HepG2 (cell line): ENCODE results near the gene LRRC8C. TPM values are rescaled to one million over a fixed set of nuclear protein-coding genes. Genes with fewer than 3 reads are reported as not detected.

Experiments used
- ATAC-seq: fragments of 200-7000 bp; cut with Tn5 transposase; 3 replicates; pipeline ENCODE4 v1.9.1; 2020; ENCODE audit warnings: mild to moderate bottlenecking, moderate library complexity
- BruUV-seq: library from RNA; stranded (reverse); fragments of 400-500 nt; replicated peaks from 2 replicates; lab custom pipeline; 2021; lab: Mats Ljungman, UMichigan
- CTCF ChIA-PET: fragments of 300-600 bp; formaldehyde crosslinking; extraction: SDS; loops from one replicate; lab custom pipeline; 2021; ENCODE audit warnings: low total read pairs, inconsistent platforms, low intra/inter-chr PET ratio; lab: Yijun Ruan, JAX
- POLR2A ChIA-PET: fragments of 350-600 bp; sonication (Branson Sonifier 250); formaldehyde crosslinking; loops from one replicate; lab custom pipeline; 2020; ENCODE audit warnings: antibody characterized with exemption, inconsistent platforms; lab: Yijun Ruan, JAX
- DNase-seq: peaks from one replicate; pipeline ENCODE4 v3.0.0-alpha.2; 2015; ENCODE audit warnings: low spot score
- FAIRE-seq: peaks from 3 replicates; lab custom pipeline; 2011; peaks lifted over from hg19 to GRCh38; lab: Jason Lieb, UNC
- H2AFZ ChIP-seq: one replicate; pipeline ENCODE4 v1.6.1; 2011; ENCODE audit warnings: low read length, inconsistent platforms
- H3K27ac ChIP-seq: fragments of 300-600 bp; 3 replicates; pipeline ENCODE4 v1.8.0; 2011; ENCODE audit warnings: mixed run types, mild to moderate bottlenecking, mixed read lengths, low read length, inconsistent platforms; ENCODE audit not compliant: insufficient read depth; ENCODE audit errors: extremely low read length
- H3K27me3 ChIP-seq, 2 experiments: fragments of 200-600 bp in 1 of 2; 2 replicates in 1 of 2; 3 replicates in 1 of 2; pipeline versions ENCODE4 v1.6.0 to v1.8.0; 2011; ENCODE audit warnings: low read length in 2 of 2, mild to moderate bottlenecking in 2 of 2, moderate library complexity in 2 of 2, inconsistent platforms in 1 of 2; ENCODE audit not compliant: insufficient read depth in 2 of 2, control insufficient read depth in 1 of 2
- H3K36me3 ChIP-seq, 2 experiments: fragments of 200-600 bp in 1 of 2; replicated peaks in 1 of 2; 2 replicates in 1 of 2; 3 replicates in 1 of 2; pipeline versions ENCODE4 v1.5.1 to v1.8.0; 2011; ENCODE audit warnings: low read length in 2 of 2, inconsistent platforms in 1 of 2; ENCODE audit not compliant: insufficient read depth in 2 of 2, control insufficient read depth in 1 of 2
- H3K4me1 ChIP-seq: 2 replicates; pipeline ENCODE4 v1.5.1; 2012; ENCODE audit warnings: low read length, inconsistent platforms; ENCODE audit not compliant: insufficient read depth
- H3K4me2 ChIP-seq: 2 replicates; pipeline ENCODE4 v1.6.0; 2011; ENCODE audit warnings: low read depth, low read length, inconsistent platforms
- H3K4me3 ChIP-seq, 3 experiments: fragments of 200-600 bp in 1 of 3; sonication (generic), shearing (Covaris generic) in 1 of 3; replicated peaks in 1 of 3; 2 replicates each; pipeline ENCODE4 v1.5.1; 2011 to 2016; ENCODE audit warnings: low read length in 3 of 3, inconsistent platforms in 2 of 3, low read depth in 2 of 3, mild to moderate bottlenecking in 2 of 3, control low read depth in 1 of 3, mixed read lengths in 1 of 3; ENCODE audit not compliant: insufficient read depth in 1 of 3
- H3K79me2 ChIP-seq: one replicate; pipeline ENCODE4 v1.6.1; 2011; ENCODE audit warnings: low read length, inconsistent platforms; ENCODE audit not compliant: insufficient read depth
- H3K9ac ChIP-seq: 2 replicates; pipeline ENCODE4 v1.6.0; 2011; ENCODE audit warnings: mild to moderate bottlenecking, low read depth, low read length, inconsistent platforms; ENCODE audit not compliant: insufficient read depth
- H3K9me3 ChIP-seq: 2 replicates; pipeline ENCODE4 v1.5.1; 2012; ENCODE audit warnings: mild to moderate bottlenecking, low read length
- H4K20me1 ChIP-seq: 2 replicates; pipeline ENCODE4 v1.6.0; 2011; ENCODE audit warnings: inconsistent platforms, mild to moderate bottlenecking, low read length, moderate library complexity; ENCODE audit not compliant: insufficient read depth
- KDM2A ChIP-seq: sonication (generic); formaldehyde crosslinking; IDR thresholded peaks from 2 replicates; pipeline ENCODE4 v1.4.0; 2020; ENCODE audit warnings: low read depth, missing genetic modification reagents, borderline replicate concordance
- MAFK ChIP-seq, 2 experiments: IDR thresholded peaks in 1 of 2; conservative IDR thresholded peaks in 1 of 2; 2 replicates each; pipeline ENCODE4 v1.6.1; 2011; ENCODE audit warnings: improper control_type of control experiment in 2 of 2, low read length in 2 of 2
- MYNN ChIP-seq: sonication (generic); formaldehyde crosslinking; IDR thresholded peaks from 2 replicates; pipeline ENCODE4 v1.4.0; 2020; ENCODE audit warnings: mild to moderate bottlenecking, low read depth, missing genetic modification reagents
- SPEN ChIP-seq: sonication (generic); formaldehyde crosslinking; IDR thresholded peaks from 2 replicates; pipeline ENCODE4 v1.5.1; 2020; ENCODE audit warnings: low read depth, mild to moderate bottlenecking, missing genetic modification reagents
- ZNF329 ChIP-seq: sonication (generic); formaldehyde crosslinking; IDR thresholded peaks from 2 replicates; pipeline ENCODE4 v1.9.0; 2021; ENCODE audit warnings: low read depth, mild to moderate bottlenecking, missing genetic modification reagents
- ZNF672 ChIP-seq: sonication (generic); formaldehyde crosslinking; IDR thresholded peaks from 2 replicates; pipeline ENCODE4 v1.8.1; 2022; ENCODE audit warnings: missing genetic modification reagents
- ZNF724P ChIP-seq: sonication (generic); formaldehyde crosslinking; IDR thresholded peaks from 2 replicates; pipeline ENCODE4 v1.8.0; 2022; ENCODE audit warnings: missing genetic modification reagents, borderline replicate concordance
- ZNF746 ChIP-seq: sonication (generic); formaldehyde crosslinking; IDR thresholded peaks from 2 replicates; pipeline ENCODE4 v1.8.0; 2022; ENCODE audit warnings: mild to moderate bottlenecking, missing genetic modification reagents
- ZNF761 ChIP-seq: sonication (generic); formaldehyde crosslinking; conservative IDR thresholded peaks from 2 replicates; pipeline ENCODE4 v1.4.0; 2020; ENCODE audit warnings: mild to moderate bottlenecking, missing genetic modification reagents
- whole genome bisulfite sequencing: methylation state at CpG from one replicate; pipeline ENCODE4 v1.1.6; 2017; ENCODE audit warnings: low lambda C conversion rate; 5-methylcytosine and 5-hydroxymethylcytosine counted together
- in situ Hi-C: cut with HindIII; loops from 2 replicates; pipeline ENCODE4 v1.10.0; 2017; ENCODE audit warnings: low pct_unique_long_range_greater_than_20kb; ENCODE audit not compliant: extremely low pct_ligation_motif_present
- intact Hi-C: fragments of 100-400 bp; cut with micrococcal nuclease; formaldehyde crosslinking; loops from one replicate; pipeline ENCODE4 v1.10.0; 2022; ENCODE audit not compliant: unreplicated experiment
- polyA plus RNA-seq, 8 experiments: library from polyadenylated mRNA; depleted of rRNA in 3 of 8; stranded (reverse) in 7 of 8; unstranded in 1 of 8; fragments of >200 nt; fragmentation: Illumina TruSeq in 4 of 8; extraction: Trizol in 4 of 8; gene quantifications; 2 replicates each; pipeline versions ENCODE4 v1.2.1 to v1.2.3, GENCODE V29; 2011 to 2016; ENCODE audit warnings: low read depth in 4 of 8, missing spikeins in 1 of 8, mixed read lengths in 1 of 8; ENCODE audit not compliant: insufficient read depth in 1 of 8
- total RNA-seq, 5 experiments: library from RNA; depleted of rRNA; stranded (reverse); fragments of >200 nt; fragmentation: Illumina TruSeq; extraction: Trizol; gene quantifications; 2 replicates each; pipeline ENCODE4 v1.2.3, GENCODE V29; 2016; ENCODE audit warnings: low read depth in 1 of 5
- TF ChIP-seq, protein P1 (sequence below): sonication (generic); formaldehyde crosslinking; IDR thresholded peaks from 2 replicates; pipeline ENCODE4 v1.5.1; 2020; ENCODE audit warnings: mild to moderate bottlenecking, missing genetic modification reagents, borderline replicate concordance
- TF ChIP-seq, protein P2 (sequence below): sonication (generic); formaldehyde crosslinking; IDR thresholded peaks from 2 replicates; pipeline ENCODE4 v1.4.0; 2020; ENCODE audit warnings: missing genetic modification reagents
- TF ChIP-seq, protein P3 (sequence below): sonication (generic); formaldehyde crosslinking; IDR thresholded peaks from 2 replicates; pipeline ENCODE4 v1.5.0; 2020; ENCODE audit warnings: missing genetic modification reagents, mild to moderate bottlenecking, borderline replicate concordance
- TF ChIP-seq, protein P4 (sequence below): sonication (generic); formaldehyde crosslinking; IDR thresholded peaks from 2 replicates; pipeline ENCODE4 v1.4.0; 2020; ENCODE audit warnings: missing genetic modification reagents, low read depth, mild to moderate bottlenecking, borderline replicate concordance
- TF ChIP-seq, protein P5 (sequence below): sonication (generic); formaldehyde crosslinking; IDR thresholded peaks from 2 replicates; pipeline ENCODE4 v1.9.0; 2021; ENCODE audit warnings: missing genetic modification reagents, mild to moderate bottlenecking, borderline replicate concordance

LRRC8C gene
- total and polyA plus RNA-seq, 2 of the 13 experiments (the other 11 are each of a cell fraction or from before 2014, with no cell fraction given) = 0.22 to 0.32 TPM

DNA sequence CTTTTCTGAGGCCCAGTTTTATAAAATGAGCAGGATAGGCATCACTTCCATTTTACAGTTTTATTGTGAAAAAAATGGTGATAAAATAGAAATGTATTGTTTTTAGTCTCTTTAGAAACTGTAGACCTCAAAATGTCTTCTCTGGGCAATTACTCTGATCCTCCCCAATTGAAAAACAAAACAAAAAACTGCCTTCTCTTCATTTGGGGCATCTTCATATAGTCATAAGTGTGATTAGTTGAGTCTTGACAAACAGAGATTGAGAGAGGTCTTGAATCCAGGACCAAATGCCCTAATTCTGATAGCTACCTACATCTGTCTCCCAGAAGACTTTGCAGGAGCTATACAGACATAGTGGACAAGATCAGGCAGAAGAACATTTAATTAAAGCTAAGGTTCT, 62.9 kb downstream of the LRRC8C start (continued):
- TF ChIP-seq, protein P1, sequence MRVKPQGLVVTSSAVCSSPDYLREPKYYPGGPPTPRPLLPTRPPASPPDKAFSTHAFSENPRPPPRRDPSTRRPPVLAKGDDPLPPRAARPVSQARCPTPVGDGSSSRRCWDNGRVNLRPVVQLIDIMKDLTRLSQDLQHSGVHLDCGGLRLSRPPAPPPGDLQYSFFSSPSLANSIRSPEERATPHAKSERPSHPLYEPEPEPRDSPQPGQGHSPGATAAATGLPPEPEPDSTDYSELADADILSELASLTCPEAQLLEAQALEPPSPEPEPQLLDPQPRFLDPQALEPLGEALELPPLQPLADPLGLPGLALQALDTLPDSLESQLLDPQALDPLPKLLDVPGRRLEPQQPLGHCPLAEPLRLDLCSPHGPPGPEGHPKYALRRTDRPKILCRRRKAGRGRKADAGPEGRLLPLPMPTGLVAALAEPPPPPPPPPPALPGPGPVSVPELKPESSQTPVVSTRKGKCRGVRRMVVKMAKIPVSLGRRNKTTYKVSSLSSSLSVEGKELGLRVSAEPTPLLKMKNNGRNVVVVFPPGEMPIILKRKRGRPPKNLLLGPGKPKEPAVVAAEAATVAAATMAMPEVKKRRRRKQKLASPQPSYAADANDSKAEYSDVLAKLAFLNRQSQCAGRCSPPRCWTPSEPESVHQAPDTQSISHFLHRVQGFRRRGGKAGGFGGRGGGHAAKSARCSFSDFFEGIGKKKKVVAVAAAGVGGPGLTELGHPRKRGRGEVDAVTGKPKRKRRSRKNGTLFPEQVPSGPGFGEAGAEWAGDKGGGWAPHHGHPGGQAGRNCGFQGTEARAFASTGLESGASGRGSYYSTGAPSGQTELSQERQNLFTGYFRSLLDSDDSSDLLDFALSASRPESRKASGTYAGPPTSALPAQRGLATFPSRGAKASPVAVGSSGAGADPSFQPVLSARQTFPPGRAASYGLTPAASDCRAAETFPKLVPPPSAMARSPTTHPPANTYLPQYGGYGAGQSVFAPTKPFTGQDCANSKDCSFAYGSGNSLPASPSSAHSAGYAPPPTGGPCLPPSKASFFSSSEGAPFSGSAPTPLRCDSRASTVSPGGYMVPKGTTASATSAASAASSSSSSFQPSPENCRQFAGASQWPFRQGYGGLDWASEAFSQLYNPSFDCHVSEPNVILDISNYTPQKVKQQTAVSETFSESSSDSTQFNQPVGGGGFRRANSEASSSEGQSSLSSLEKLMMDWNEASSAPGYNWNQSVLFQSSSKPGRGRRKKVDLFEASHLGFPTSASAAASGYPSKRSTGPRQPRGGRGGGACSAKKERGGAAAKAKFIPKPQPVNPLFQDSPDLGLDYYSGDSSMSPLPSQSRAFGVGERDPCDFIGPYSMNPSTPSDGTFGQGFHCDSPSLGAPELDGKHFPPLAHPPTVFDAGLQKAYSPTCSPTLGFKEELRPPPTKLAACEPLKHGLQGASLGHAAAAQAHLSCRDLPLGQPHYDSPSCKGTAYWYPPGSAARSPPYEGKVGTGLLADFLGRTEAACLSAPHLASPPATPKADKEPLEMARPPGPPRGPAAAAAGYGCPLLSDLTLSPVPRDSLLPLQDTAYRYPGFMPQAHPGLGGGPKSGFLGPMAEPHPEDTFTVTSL (CRISPR knock-in tag) = no peak
- TF ChIP-seq ZNF761 (CRISPR knock-in tag) (no peak), ZNF724P (no peak)
- TF ChIP-seq, protein P2, sequence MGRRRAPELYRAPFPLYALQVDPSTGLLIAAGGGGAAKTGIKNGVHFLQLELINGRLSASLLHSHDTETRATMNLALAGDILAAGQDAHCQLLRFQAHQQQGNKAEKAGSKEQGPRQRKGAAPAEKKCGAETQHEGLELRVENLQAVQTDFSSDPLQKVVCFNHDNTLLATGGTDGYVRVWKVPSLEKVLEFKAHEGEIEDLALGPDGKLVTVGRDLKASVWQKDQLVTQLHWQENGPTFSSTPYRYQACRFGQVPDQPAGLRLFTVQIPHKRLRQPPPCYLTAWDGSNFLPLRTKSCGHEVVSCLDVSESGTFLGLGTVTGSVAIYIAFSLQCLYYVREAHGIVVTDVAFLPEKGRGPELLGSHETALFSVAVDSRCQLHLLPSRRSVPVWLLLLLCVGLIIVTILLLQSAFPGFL (CRISPR knock-in tag) = no peak

DNA sequence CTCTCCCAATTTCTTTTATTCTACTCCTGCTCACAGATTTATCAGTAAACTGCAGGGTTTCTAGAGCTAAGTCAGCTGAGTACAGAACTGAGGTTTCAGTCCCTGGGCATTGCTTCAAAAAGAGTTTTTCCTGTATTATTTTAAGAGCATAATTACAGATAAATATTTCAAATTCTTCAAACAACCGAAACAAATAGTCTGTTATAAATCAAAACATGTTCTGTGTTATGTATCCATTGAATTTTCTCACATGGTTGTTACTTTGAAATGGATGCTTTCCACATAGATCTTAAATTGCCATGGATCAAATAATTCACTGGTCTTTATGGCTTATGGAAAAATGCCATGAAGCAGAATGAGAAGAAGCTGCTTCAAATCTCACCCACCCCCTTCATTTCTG, 64.5 kb downstream of the LRRC8C start:
- no peak for DNase-seq
- ChIA-PET POLR2A (no interaction called here), CTCF (no interaction called here)
- TF ChIP-seq, protein P3, sequence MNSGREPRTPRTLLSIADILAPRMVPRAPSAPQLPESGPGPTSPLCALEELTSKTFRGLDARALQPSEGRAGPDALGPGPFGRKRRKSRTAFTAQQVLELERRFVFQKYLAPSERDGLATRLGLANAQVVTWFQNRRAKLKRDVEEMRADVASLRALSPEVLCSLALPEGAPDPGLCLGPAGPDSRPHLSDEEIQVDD (CRISPR knock-in tag) = no peak
- TF ChIP-seq ZNF746 (CRISPR knock-in tag) (no peak), ZNF329 (CRISPR knock-in tag) (no peak), MYNN (no peak), KDM2A (CRISPR knock-in tag) (no peak), SPEN (no peak), MAFK (conservative IDR thresholded peaks at IDR 0.05 in 1 of 2, IDR thresholded peaks at IDR 0.05 in 1 of 2; ENCODE audit: low read length in 2 of 2) (no peak), ZNF672 (CRISPR knock-in tag) (no peak)
- TF ChIP-seq, protein P4, sequence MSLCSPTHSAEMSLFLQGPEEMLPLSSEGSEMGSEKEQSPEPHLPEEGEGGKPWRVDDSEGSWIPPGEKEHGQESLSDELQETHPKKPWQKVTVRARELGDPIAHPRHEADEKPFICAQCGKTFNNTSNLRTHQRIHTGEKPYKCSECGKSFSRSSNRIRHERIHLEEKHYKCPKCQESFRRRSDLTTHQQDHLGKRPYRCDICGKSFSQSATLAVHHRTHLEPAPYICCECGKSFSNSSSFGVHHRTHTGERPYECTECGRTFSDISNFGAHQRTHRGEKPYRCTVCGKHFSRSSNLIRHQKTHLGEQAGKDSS (CRISPR knock-in tag) = no peak
- TF ChIP-seq, protein P5, sequence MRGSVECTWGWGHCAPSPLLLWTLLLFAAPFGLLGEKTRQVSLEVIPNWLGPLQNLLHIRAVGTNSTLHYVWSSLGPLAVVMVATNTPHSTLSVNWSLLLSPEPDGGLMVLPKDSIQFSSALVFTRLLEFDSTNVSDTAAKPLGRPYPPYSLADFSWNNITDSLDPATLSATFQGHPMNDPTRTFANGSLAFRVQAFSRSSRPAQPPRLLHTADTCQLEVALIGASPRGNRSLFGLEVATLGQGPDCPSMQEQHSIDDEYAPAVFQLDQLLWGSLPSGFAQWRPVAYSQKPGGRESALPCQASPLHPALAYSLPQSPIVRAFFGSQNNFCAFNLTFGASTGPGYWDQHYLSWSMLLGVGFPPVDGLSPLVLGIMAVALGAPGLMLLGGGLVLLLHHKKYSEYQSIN (CRISPR knock-in tag) = no peak

More for the DNA sequence above, 64.5 kb downstream of the LRRC8C start:
- Histone ChIP-seq H3K4me2 (no peak overlapping the region), H3K27me3 (no peaks in the 10 kb centered on the region), H2AFZ (no peak overlapping the region), H3K9ac (no peak overlapping the region), H3K36me3 (no peaks in the 10 kb centered on the region), H3K4me1 (no peaks in the 10 kb centered on the region), H3K4me3 (no peak overlapping the region), H3K27ac (no peak overlapping the region), H4K20me1 (no peaks in the 10 kb centered on the region), H3K79me2 (no peaks in the 10 kb centered on the region), H3K9me3 (no peaks in the 10 kb centered on the region)
- intact Hi-C loops (no loop called here), in situ Hi-C loops (no loop called here)
- WGBS = 21% methylated on average over 1 of the region's 1 CpG
- FAIRE-seq = no peak
- ATAC-seq = no peak
- BruUV-seq = no TSS peak
